Rectal smooth muscle tissue (tissue), 1 donor: ENCODE results near the gene ZFYVE26.

Experiments used
- H3K27ac ChIP-seq: one replicate; pipeline ENCODE4 v1.7.0; 2013; ENCODE audit warnings: low read depth, low read length, inconsistent platforms
- H3K27me3 ChIP-seq: one replicate; pipeline ENCODE4 v1.7.0; 2013; ENCODE audit warnings: low read length; ENCODE audit not compliant: control insufficient read depth, insufficient read depth
- H3K36me3 ChIP-seq: one replicate; pipeline ENCODE4 v1.7.0; 2013; ENCODE audit warnings: low read length; ENCODE audit not compliant: control insufficient read depth, insufficient read depth
- H3K4me1 ChIP-seq: one replicate; pipeline ENCODE4 v1.7.0; 2013; ENCODE audit warnings: low read length; ENCODE audit not compliant: control insufficient read depth, insufficient read depth
- H3K4me3 ChIP-seq: one replicate; pipeline ENCODE4 v1.7.0; 2013; ENCODE audit warnings: low read length
- H3K9ac ChIP-seq: one replicate; pipeline ENCODE4 v1.7.0; 2013; ENCODE audit warnings: low read length

Gene ZFYVE26

DNA sequence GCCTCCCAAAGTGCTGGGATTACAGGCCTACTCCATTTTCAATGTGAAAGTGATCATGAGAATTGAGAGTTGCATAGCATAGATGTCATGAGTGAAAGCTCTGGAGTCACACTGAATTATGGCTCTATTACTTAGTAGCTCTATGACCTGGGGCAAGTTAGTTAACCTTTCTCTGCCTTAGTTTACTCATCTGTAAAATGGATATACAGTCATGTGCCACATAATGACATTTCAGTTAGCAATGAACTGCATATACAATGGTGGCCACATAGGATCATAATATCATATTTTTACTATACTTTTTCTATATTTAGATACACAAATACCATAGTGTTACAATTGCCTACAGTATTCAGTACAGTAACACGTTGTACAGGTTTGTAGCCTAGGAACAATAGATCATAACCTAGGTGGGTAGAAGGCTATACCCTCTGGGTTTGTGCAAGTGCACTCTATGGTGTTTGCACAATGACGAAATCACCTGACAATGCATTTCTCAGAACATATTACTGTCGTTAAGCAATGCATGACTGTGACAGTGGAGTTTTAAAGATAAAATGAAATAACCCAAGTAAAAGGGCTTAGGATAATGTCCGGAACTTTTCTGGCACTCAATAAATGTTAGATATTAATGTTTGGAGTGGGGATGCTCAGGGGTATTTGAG is 53.1 kb downstream of the ZFYVE26 start:
- H3K36me3 ChIP-seq = peaks cover 22% of the 10 kb centered on the region
- H3K4me3 ChIP-seq = no peak overlapping the region
- no peak overlapping the region for H3K27ac ChIP-seq
- H3K9ac ChIP-seq = no peak overlapping the region
- H3K27me3 ChIP-seq = no peaks in the 10 kb centered on the region
- H3K4me1 ChIP-seq = no peaks in the 10 kb centered on the region

DNA sequence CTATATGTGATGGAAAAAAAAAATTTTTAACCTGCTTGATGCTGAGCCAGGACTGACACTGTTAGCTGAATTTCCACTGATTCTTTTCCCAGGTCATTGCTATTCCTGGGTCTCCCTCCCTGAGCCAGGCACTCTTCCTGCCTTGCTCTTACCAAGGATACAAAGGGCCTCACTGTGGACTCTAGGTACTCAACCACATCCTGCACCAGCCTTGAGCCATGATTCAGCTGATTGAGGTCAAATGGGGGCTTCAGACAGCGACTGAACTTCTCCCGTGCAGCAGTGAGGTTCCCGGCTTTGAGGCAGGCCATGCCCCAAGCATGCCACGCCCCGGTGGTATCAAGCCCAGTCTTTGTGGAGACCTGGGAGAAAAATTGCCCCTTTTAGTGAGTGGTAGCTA is 54.3 kb downstream of the ZFYVE26 start:
- Histone ChIP-seq H3K9ac (no peak overlapping the region), H3K27me3 (no peaks in the 10 kb centered on the region), H3K4me1 (no peaks in the 10 kb centered on the region), H3K36me3 (peaks cover 22% of the 10 kb centered on the region), H3K4me3 (no peak overlapping the region), H3K27ac (no peak overlapping the region)

DNA sequence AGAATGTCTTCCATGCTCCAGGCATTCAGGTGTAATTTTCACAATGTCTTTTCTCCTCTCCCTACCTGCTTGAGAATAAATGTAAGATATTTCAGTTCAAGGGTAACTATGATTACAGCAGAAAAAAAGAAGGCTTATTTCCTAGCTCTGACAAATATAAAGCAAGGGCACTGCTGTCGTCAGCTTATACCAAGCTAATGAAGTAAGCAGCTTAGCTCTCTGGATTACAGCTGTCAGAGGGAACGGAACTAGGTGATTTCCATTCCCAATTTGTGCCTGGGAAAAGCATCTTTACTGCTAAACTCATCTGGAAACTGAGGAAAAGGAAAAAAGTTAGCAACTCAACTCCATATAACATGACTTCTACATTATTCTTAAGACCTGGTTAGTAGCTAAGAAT is 56.5 kb downstream of the ZFYVE26 start:
- no peak overlapping the region for H3K4me3 ChIP-seq
- H3K36me3 ChIP-seq = peaks cover 18% of the 10 kb centered on the region
- no peaks in the 10 kb centered on the region for H3K4me1 ChIP-seq
- H3K9ac ChIP-seq = no peak overlapping the region
- H3K27ac ChIP-seq = no peak overlapping the region
- H3K27me3 ChIP-seq = no peaks in the 10 kb centered on the region

DNA sequence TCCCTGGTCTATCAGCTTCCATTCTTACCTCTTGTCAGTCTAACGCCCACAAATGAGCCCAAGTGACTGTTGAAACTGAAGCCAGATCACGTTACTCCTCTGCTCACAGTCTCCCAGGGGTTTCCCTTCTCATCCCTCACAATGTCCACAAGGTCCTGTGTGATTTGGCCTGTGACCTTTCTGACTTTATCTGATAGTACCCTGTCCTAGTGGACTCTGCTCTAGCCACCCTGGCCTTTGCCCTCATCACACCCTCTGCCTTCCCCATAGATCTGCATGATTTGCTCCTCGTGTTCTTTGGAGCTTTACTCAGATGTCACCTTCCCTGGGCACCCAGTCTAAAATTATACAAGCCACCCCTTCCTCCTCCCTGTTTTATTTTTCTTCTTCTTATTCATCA is 59.2 kb downstream of the ZFYVE26 start:
- Histone ChIP-seq H3K36me3 (peaks cover 28% of the 10 kb centered on the region), H3K4me3 (no peak overlapping the region)

DNA sequence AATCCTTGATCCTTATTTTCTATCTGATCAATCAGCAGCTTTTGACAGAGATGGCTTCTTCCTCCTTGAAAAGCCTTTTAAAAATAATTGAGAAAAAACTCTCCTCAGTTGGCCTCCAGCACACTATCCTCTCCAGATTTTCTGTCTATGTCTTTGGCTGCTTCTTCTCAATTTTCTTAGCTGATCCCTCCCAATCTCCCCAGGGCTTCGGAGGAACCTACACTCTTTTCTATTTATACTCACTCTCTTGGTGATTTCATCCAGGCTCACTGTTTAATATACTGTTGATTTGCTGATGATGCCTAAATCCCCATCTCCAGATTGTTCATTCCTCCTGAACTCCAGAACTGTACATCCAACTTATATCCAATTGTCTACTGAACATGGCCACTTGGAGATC is 59.9 kb downstream of the ZFYVE26 start:
- Histone ChIP-seq H3K27me3 (no peaks in the 10 kb centered on the region), H3K27ac (no peak overlapping the region), H3K4me1 (no peaks in the 10 kb centered on the region), H3K4me3 (no peak overlapping the region), H3K36me3 (peaks cover 29% of the 10 kb centered on the region), H3K9ac (no peak overlapping the region)

More for the DNA sequence above, 59.2 kb downstream of the ZFYVE26 start:
- Histone ChIP-seq H3K27me3 (no peaks in the 10 kb centered on the region), H3K9ac (no peak overlapping the region), H3K27ac (no peak overlapping the region), H3K4me1 (no peaks in the 10 kb centered on the region)

DNA sequence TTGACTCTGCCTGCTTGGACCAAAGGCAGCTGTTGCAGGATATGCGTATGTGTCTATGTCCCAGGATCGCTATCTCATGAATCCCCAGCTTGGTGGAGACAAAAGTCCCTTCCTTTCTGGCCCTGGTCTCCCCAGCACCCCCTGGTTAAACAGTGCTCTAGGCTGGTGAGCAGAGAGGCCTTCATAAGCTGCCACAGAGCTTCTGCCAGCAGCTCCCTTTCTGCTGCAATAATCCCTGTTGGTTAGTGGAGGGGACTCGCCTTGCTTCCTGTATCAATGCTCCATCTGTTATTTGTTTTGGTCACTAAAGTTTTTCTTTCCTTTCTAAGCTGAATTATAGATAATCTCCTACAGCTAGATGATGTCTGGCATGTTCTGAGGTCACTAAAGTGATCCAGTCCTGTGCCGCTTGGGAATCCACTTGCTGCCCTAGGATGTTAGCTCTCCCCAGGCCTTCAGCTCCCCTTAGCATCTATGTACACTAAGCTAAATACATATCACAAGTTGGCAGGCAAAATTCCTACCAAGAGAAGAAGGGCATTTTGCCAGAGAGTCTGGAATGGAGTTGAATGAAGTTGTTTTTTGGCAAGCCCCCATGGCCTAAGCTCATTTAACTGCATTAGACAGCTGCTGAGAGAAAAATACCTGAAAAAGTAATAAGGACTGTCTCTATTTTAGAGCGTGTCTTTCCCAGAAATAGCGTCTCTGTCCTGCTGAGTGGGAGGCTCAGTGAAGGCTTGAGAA is 66.9 kb downstream of the ZFYVE26 start:
- Histone ChIP-seq H3K27ac (no peak overlapping the region), H3K4me3 (no peak overlapping the region), H3K4me1 (no peaks in the 10 kb centered on the region), H3K27me3 (no peaks in the 10 kb centered on the region), H3K36me3 (peaks cover 29% of the 10 kb centered on the region), H3K9ac (no peak overlapping the region)

DNA sequence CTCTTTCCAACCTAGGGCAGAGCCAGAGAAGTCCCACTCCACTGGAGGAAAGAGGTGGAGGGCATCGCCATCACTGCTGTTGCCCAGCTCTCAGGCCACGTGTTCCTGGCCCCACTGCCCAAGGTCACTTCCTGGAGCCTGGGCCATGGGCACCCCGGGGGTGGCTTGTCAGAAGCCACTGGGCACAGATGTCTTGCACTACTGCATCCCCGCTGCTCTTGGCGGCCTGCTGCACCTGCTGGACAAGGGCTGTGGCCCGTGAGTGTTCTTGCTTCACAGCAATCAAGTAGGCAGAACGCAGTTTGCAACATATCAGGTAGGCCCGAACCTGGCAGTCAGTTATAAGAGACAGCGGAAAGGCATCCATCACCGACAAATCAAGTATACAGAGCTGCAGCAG is 68.1 kb downstream of the ZFYVE26 start:
- peaks cover 23% of the 10 kb centered on the region for H3K36me3 ChIP-seq
- H3K4me3 ChIP-seq = no peak overlapping the region

DNA sequence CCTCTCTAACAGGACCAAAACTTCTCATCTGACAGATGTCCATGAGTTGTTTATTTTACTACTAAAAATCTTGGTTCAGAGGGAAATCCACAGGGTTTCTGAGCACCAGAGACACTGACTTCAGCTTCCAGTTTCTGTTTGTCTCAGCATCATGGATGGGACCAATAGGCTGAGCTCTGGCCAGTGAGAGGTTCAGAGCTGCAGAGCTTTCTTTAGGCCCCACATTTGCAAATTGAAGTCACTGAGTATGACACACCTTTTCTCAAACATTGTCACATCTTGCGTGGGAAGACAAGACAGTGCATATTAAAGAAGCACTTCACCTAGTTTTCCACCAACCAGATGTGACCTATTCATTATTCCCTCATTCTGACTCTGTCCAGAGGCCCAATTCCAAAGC is 69.5 kb downstream of the ZFYVE26 start:
- H3K27ac ChIP-seq = no peak overlapping the region
- no peak overlapping the region for H3K9ac ChIP-seq
- peaks cover 12% of the 10 kb centered on the region for H3K36me3 ChIP-seq
- H3K4me1 ChIP-seq = no peaks in the 10 kb centered on the region
- H3K4me3 ChIP-seq = no peak overlapping the region
- H3K27me3 ChIP-seq = no peaks in the 10 kb centered on the region

More for the DNA sequence above, 68.1 kb downstream of the ZFYVE26 start:
- no peaks in the 10 kb centered on the region for H3K27me3 ChIP-seq
- H3K27ac ChIP-seq = no peak overlapping the region
- no peaks in the 10 kb centered on the region for H3K4me1 ChIP-seq
- H3K9ac ChIP-seq = no peak overlapping the region

DNA sequence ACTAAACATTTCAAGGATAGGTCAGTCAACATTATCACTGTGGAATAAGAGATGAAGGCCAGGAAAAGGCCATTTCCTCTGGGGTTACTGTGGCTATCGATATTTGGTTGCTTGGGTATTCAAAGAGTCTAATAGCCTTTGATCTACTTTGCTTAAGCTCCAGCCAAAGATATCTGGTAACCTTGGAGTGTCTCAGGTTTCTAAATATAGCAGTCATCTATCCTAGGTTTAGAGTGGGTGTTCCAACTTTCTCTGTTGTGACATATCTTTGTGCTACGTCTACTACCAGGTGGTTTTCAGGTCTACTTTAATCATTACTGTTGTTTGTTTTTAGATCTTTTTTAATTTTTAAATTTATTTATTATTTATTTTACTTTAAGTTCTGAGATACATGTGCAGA is 72.3 kb downstream of the ZFYVE26 start:
- no peaks in the 10 kb centered on the region for H3K27me3 ChIP-seq
- H3K9ac ChIP-seq = no peak overlapping the region
- no peak overlapping the region for H3K4me3 ChIP-seq
- peaks cover 7% of the 10 kb centered on the region for H3K36me3 ChIP-seq
- no peak overlapping the region for H3K27ac ChIP-seq
- H3K4me1 ChIP-seq = no peaks in the 10 kb centered on the region

DNA sequence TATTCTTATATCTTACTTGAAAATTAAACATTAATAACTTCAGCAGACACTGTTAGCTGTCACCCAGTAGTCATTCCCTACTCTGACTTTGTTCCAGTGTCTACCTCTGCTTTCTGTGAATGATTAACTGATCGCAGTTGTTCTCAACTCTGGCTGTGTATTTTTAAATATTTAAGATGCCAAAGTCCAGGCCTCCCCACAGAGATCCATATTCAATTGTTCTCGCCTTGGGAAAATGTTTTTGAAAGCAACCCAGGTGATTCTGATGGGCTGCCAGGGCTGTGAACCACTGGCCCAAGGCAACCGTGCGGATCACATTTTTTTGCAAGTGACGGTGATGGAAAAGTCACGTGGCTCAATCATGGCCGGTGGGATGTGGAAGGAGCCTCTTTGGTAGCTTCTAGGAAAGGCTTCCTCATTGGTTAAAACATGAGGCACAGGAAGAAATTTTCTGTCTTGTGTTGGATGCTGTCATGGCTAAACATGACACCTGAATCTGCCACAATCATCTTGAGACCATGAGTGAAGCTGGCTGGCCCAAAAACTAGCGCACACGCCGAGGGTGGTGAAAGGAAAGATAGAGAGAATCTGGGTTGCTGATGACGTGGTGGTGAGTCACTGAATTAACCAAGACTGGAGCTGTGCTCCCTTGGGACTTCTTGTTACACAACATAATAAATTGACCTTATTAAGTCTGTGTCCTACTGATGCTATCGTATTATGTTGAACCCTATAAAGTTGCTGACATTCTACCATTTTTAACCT is 77.5 kb downstream of the ZFYVE26 start:
- H3K27ac ChIP-seq = no peak overlapping the region
- H3K9ac ChIP-seq = no peak overlapping the region
- no peak overlapping the region for H3K4me3 ChIP-seq
- no peaks in the 10 kb centered on the region for H3K4me1 ChIP-seq
- H3K27me3 ChIP-seq = no peaks in the 10 kb centered on the region
- H3K36me3 ChIP-seq = no peaks in the 10 kb centered on the region

DNA sequence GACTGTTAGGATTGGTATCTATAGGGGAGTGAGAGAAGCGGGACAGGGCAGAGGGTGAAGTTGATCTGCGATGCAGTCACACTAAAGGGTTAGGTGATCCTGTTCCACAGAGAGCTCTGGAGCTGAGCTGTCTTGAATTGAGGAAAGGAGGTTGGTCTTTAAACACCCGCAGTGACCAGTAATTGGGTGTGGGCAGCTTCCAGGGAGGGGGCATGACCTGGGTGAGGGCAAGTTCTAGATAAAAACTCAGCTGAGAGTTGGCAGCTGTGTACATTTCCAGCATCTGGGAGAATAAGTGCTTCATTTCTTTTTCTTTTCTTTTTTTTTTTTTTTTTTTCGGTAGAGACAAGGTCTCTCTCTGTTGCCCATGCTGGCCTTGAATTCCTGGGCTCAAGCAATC is 79.6 kb downstream of the ZFYVE26 start:
- H3K36me3 ChIP-seq = no peaks in the 10 kb centered on the region
- H3K4me1 ChIP-seq = no peaks in the 10 kb centered on the region
- H3K27ac ChIP-seq = no peak overlapping the region
- no peak overlapping the region for H3K9ac ChIP-seq
- H3K4me3 ChIP-seq = no peak overlapping the region
- H3K27me3 ChIP-seq = no peaks in the 10 kb centered on the region

DNA sequence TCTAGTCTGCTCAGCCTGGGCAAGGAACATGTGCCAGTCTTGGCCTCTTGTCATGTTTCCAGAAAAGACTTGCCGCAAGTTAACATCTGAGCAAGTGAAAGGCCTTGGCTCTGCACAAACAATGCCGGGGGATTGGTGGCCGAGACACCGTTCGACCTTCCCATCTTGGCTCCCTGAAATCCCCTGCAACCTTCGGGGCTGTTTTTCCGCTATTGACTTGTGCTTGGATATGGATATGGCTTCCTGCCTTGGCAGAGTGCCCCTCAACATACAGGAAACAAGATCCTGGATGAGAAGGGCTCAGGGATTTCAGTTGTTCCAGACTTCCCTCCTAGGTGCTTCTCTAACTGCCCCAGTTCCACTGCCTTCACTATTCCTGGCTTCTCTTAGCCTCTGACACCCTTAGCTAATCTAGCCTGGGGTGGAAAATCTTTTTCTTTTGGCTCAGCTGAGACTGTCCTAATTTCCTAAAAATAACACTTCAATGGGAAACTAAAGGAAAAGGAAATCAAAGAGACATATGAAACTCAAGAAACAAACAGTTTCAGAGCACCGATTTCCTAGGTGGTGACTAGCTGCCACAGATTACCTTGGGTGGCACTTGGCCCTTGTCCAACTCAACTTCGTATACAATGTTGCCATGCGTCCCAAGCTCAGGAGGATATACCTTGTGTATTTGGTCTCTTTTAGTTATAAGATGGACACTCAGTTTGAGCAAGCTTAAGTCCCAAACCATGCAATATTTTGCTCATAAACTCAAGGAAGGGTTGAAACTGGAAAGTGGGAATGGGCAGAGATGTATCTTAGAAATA is 80.8 kb downstream of the ZFYVE26 start:
- Histone ChIP-seq H3K36me3 (no peaks in the 10 kb centered on the region), H3K4me1 (no peaks in the 10 kb centered on the region), H3K4me3 (no peak overlapping the region), H3K27me3 (no peaks in the 10 kb centered on the region), H3K9ac (no peak overlapping the region), H3K27ac (no peak overlapping the region)
